ENCODE measurements around the gene LMF1. TPM values are rescaled to one million over a fixed set of nuclear protein-coding genes. Genes with fewer than 3 reads are reported as not detected.

The LMF1 gene
- total RNA-seq, 4 donors from 2014 or later, result 23.2 to 97.8 (median 89.1) TPM

DNA sequence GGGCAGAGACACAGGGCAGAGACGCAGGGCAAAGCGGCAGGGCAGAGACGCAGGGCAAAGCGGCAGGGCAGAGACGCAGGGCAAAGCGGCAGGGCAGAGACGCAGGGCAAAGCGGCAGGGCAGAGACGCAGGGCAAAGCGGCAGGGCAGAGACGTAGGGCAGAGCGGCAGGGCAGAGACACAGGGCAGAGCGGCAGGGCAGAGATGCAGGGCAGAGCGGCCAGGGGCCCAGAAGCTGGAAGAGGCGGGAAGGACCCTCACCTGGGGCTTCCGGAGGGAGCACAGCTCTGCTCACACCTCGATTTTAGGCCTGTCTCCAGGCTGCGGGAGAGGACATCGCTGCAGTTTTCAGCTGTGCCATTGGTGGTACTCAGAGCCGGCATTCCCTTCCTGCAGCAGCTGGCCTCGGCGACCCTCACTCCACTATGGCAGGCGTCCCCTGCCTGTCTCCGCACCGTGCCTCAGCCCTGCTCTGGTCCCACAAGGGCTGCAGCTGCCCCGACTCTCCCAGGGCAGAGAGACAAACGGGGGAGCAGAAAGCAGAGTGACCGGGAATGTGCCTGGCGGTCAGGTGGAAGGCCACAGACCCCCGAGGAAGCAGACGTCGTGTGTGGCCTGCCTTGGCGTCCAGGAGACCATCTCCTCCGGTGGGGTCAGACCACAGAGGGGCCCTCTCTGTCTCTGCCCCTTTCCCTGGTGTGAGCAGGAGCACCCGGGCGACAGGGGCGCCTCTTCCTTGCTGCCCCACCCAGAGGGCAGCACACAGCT lies 40.7 kb upstream of the LMF1 start:
- Histone ChIP-seq H3K36me3 (no peaks in the 10 kb centered on the region), H3K27ac (no peak overlapping the region), H3K27me3 (no peaks in the 10 kb centered on the region), H3K4me3 (replicated peaks in 1 of 3) (no peak overlapping the region), H3K4me1 (no peaks in the 10 kb centered on the region), H3K9me3 (no peaks in the 10 kb centered on the region)
- TF ChIP-seq, protein P1, sequence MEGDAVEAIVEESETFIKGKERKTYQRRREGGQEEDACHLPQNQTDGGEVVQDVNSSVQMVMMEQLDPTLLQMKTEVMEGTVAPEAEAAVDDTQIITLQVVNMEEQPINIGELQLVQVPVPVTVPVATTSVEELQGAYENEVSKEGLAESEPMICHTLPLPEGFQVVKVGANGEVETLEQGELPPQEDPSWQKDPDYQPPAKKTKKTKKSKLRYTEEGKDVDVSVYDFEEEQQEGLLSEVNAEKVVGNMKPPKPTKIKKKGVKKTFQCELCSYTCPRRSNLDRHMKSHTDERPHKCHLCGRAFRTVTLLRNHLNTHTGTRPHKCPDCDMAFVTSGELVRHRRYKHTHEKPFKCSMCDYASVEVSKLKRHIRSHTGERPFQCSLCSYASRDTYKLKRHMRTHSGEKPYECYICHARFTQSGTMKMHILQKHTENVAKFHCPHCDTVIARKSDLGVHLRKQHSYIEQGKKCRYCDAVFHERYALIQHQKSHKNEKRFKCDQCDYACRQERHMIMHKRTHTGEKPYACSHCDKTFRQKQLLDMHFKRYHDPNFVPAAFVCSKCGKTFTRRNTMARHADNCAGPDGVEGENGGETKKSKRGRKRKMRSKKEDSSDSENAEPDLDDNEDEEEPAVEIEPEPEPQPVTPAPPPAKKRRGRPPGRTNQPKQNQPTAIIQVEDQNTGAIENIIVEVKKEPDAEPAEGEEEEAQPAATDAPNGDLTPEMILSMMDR (IDR thresholded peaks at IDR 0.05), result no peak
- no peak for TF ChIP-seq POLR2A (IDR thresholded peaks at IDR 0.05)
- no peak for DNase-seq
- intact Hi-C loops (cut with DNase I), result no loop called here
- WGBS, 2 donors, result 82 to 86% methylated on average over 29 to 34 of the region's 37 CpGs

DNA sequence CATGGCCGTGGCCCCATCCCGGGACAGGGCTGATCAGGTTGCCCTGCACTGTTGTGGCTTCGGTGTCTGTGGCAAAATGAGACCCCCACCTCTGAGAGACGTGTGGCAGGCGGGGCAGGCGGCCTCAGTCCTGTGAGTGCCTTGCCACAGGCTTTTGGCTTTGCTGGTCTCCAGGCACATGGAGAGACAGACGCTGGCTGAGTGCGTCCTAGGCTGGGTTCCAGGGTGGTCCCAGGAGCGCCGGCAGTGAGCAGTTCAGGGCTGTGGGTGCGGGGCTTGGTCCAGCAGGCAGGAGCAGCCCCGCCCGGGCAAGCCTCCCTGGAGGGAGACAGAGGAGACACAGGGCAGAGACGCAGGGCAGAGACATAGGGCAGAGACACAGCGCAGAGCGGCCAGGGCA lies 40.0 kb upstream of the LMF1 start:
- intact Hi-C loops (cut with DNase I), result no loop called here
- no peak for DNase-seq
- Histone ChIP-seq H3K27me3 (no peaks in the 10 kb centered on the region), H3K4me1 (no peaks in the 10 kb centered on the region), H3K9me3 (no peaks in the 10 kb centered on the region), H3K27ac (no peak overlapping the region), H3K4me3 (replicated peaks in 1 of 3) (no peak overlapping the region), H3K36me3 (no peaks in the 10 kb centered on the region)
- 55 to 72% methylated on average over 8 to 9 of the region's 16 CpGs for whole genome bisulfite sequencing, 2 donors
- no peak for TF ChIP-seq POLR2A (IDR thresholded peaks at IDR 0.05)
- TF ChIP-seq, protein P1 (IDR thresholded peaks at IDR 0.05), result no peak

DNA sequence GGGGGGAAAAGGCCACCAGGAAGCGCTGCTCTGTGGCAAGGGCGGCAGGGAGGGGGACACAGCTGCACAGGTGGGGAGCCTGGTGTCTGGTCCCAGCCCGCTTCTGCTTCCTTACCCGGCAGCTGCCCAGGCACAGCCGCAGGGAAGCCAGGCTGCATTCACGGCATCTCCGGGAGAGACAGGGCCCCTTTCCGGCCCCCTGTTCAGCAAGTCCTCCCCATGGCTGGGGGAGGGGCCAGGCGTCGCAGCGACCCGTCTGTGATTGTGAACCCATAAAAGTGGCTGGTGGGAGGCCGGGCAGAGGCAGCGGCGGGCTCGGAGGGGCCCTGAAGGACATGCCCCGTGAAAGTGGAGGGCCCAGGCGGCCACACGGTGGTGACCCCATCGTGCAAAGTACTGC lies 39.5 kb upstream of the LMF1 start:
- Histone ChIP-seq H3K27me3 (no peaks in the 10 kb centered on the region), H3K4me3 (replicated peaks in 1 of 3) (no peak overlapping the region), H3K36me3 (no peaks in the 10 kb centered on the region), H3K9me3 (no peaks in the 10 kb centered on the region), H3K4me1 (no peaks in the 10 kb centered on the region), H3K27ac (no peak overlapping the region)
- DNase-seq, result no peak
- TF ChIP-seq, protein P1 (IDR thresholded peaks at IDR 0.05), result no peak
- no peak for TF ChIP-seq POLR2A (IDR thresholded peaks at IDR 0.05)
- intact Hi-C loops (cut with DNase I), result no loop called here
- WGBS, 2 donors, result 46 to 50% methylated on average over 9 to 16 of the region's 20 CpGs

DNA sequence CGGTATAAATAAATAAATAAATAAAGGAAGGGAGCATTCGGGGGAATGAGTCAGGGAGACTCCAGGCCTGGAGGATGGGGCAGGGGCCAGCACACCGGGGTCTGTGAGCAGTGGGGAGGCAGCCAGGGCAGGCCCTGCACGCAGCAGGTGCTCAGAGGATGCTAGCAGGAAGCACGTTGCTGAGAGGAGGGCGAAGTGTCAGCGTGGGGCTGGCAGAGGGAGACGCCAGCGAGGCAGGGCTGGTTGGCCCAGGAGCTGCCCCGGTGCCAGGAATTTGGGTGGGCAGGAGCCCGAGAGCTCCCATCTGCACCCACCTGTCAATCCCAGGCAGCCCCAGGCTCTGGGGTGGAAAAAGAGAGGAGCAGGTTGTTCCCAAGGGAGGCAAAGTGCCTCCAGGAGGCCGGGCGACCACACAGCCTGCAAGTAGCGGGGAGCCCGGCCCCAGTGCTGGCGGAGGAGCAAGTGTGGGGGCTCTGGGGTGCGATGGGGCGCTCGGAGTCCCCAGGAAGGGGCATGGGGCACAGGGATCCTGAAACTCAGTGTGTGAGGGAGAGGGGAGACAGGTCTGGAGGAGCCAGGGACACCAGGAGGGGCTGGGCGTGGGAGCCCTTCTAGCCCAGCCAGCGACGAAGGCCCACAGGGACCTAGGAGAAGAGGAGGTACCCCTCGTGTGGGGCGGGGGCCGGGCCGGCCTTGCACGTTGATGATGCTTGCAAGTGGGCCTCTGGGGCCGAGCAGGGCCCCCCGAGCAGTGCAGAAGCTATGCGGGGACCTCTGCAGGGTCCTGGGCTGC lies 38.8 kb upstream of the LMF1 start:
- Histone ChIP-seq H3K4me3 (replicated peaks in 1 of 3) (no peak overlapping the region), H3K36me3 (no peaks in the 10 kb centered on the region), H3K9me3 (no peaks in the 10 kb centered on the region), H3K27me3 (no peaks in the 10 kb centered on the region), H3K4me1 (no peaks in the 10 kb centered on the region), H3K27ac (no peak overlapping the region)
- intact Hi-C loops (cut with DNase I), result no loop called here
- WGBS, 2 donors, result 82 to 89% methylated on average over 24 to 30 of the region's 30 CpGs
- TF ChIP-seq, protein P1 (IDR thresholded peaks at IDR 0.05), result no peak
- TF ChIP-seq POLR2A (IDR thresholded peaks at IDR 0.05), result no peak
- no peak for DNase-seq

DNA sequence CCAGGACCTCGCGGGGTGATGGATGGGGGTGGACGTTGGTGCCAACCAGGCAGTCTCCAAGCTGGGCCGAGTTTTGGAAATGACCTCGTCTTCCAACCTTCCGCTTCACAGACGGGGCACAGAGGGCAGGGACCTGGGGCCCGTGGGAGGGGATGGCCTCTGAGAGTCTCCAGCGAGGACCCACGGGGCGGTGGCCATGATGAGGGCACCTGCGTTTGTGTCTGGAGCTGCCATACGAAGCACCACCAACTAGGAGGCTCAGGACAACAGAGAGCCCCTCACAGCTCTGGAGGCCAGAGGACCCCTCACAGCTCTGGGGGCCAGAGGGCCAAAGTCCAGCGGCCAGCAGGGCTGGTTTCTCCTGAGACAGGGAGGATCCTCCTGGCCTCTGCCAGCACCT lies 37.3 kb upstream of the LMF1 start:
- TF ChIP-seq, protein P1 (IDR thresholded peaks at IDR 0.05), result no peak
- TF ChIP-seq POLR2A (IDR thresholded peaks at IDR 0.05), result no peak
- no peak overlapping the region for H3K4me3 ChIP-seq (replicated peaks in 1 of 3)
- no peak overlapping the region for H3K27ac ChIP-seq
- H3K4me1 ChIP-seq, result no peaks in the 10 kb centered on the region
- H3K9me3 ChIP-seq, result no peaks in the 10 kb centered on the region
- no peaks in the 10 kb centered on the region for H3K36me3 ChIP-seq
- intact Hi-C loops (cut with DNase I), result no loop called here
- no peaks in the 10 kb centered on the region for H3K27me3 ChIP-seq
- DNase-seq, result no peak
- WGBS, 2 donors, result 85 to 87% methylated on average over 11 to 12 of the region's 14 CpGs
